GM18526 (cell line): ENCODE measurements around the gene JAK2.

Source experiments
- POLR2A ChIP-seq: IDR thresholded peaks from 3 replicates; pipeline ENCODE4 v1.6.1; 2011; ENCODE audit not compliant: insufficient read length; ENCODE audit errors: extremely low read depth

JAK2 gene

GRCh38 chr9:5089737-5090136, 104.7 kb downstream of the JAK2 start:
- no peak for TF ChIP-seq POLR2A

- TF ChIP-seq POLR2A = no peak
Measured at GRCh38 chr9:5095795-5096194, 110.7 kb downstream of the JAK2 start.

- no peak for TF ChIP-seq POLR2A
Measured at GRCh38 chr9:5099466-5099865, 114.4 kb downstream of the JAK2 start.

- TF ChIP-seq POLR2A = no peak
Measured at GRCh38 chr9:5110867-5111681, 126.0 kb downstream of the JAK2 start.

GRCh38 chr9:5111696-5112095, 126.6 kb downstream of the JAK2 start:
- no peak for TF ChIP-seq POLR2A

- no peak for TF ChIP-seq POLR2A
Measured at GRCh38 chr9:5112109-5112592, 127.1 kb downstream of the JAK2 start.

- no peak for TF ChIP-seq POLR2A
Measured at GRCh38 chr9:5112646-5113045, 127.6 kb downstream of the JAK2 start.

GRCh38 chr9:5113523-5113922, 128.5 kb downstream of the JAK2 start:
- no peak for TF ChIP-seq POLR2A

- TF ChIP-seq POLR2A = no peak
Measured at GRCh38 chr9:5113994-5114748, 129.1 kb downstream of the JAK2 start.

GRCh38 chr9:5122116-5122515, 137.0 kb downstream of the JAK2 start:
- TF ChIP-seq POLR2A = no peak

GRCh38 chr9:5122516-5122915, 137.4 kb downstream of the JAK2 start:
- TF ChIP-seq POLR2A = no peak

- TF ChIP-seq POLR2A = no peak
Measured at GRCh38 chr9:5140151-5140550, 155.1 kb downstream of the JAK2 start.

- TF ChIP-seq POLR2A = no peak
Measured at GRCh38 chr9:5144217-5144616, 159.1 kb downstream of the JAK2 start.

GRCh38 chr9:5146241-5146640, 161.2 kb downstream of the JAK2 start:
- TF ChIP-seq POLR2A = no peak
